Fibroblast of the aortic adventitia (primary cell): Measurements from ENCODE around the gene MEGF11. TPM values are rescaled to one million over a fixed set of nuclear protein-coding genes. Genes with fewer than 3 reads are reported as not detected.

Experiments
- DNase-seq: peaks from one replicate; pipeline ENCODE4 v3.0.0-alpha.2; 2010; ENCODE audit warnings: low read depth
- H3K4me3 ChIP-seq: 2 replicates; pipeline ENCODE4 v1.5.1; 2011; ENCODE audit warnings: low read depth, mild to moderate bottlenecking, control low read depth, low read length, moderate library complexity
- total RNA-seq: library from RNA; depleted of rRNA; stranded (reverse); fragments of >200 nt; gene quantifications from 2 replicates; pipeline ENCODE4 v1.2.3, GENCODE V29; 2012; ENCODE audit warnings: low replicate concordance
- TF ChIP-seq, protein P1 (sequence below): IDR thresholded peaks from 2 replicates; pipeline ENCODE4 v1.5.1; 2011; ENCODE audit warnings: mild to moderate bottlenecking, low read length, control low read depth, inconsistent platforms; ENCODE audit not compliant: insufficient read depth

Gene MEGF11
- total RNA-seq, 1 donor: 0.36 TPM

DNA sequence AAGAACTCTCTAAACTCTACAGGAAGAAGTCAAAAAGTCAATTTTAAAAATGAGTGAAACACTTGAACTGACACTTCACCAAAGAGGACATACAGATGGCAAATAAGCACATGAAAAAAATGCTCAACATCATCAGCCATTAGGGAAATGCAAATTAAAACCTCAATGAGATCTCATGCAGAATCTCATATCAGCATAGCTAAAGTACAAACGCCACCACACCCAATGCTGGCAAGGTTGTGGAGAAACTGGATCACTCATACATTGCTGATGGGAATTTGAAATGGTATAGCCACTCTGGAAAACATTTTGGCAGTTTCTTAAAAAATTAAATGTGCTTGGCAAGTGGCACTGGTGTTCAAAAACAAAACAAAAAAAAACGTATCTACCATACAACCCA lies 34.2 kb downstream of the MEGF11 start:
- no peak overlapping the region for H3K4me3 ChIP-seq
- TF ChIP-seq, protein P1, sequence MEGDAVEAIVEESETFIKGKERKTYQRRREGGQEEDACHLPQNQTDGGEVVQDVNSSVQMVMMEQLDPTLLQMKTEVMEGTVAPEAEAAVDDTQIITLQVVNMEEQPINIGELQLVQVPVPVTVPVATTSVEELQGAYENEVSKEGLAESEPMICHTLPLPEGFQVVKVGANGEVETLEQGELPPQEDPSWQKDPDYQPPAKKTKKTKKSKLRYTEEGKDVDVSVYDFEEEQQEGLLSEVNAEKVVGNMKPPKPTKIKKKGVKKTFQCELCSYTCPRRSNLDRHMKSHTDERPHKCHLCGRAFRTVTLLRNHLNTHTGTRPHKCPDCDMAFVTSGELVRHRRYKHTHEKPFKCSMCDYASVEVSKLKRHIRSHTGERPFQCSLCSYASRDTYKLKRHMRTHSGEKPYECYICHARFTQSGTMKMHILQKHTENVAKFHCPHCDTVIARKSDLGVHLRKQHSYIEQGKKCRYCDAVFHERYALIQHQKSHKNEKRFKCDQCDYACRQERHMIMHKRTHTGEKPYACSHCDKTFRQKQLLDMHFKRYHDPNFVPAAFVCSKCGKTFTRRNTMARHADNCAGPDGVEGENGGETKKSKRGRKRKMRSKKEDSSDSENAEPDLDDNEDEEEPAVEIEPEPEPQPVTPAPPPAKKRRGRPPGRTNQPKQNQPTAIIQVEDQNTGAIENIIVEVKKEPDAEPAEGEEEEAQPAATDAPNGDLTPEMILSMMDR: no peak
- no peak for DNase-seq

DNA sequence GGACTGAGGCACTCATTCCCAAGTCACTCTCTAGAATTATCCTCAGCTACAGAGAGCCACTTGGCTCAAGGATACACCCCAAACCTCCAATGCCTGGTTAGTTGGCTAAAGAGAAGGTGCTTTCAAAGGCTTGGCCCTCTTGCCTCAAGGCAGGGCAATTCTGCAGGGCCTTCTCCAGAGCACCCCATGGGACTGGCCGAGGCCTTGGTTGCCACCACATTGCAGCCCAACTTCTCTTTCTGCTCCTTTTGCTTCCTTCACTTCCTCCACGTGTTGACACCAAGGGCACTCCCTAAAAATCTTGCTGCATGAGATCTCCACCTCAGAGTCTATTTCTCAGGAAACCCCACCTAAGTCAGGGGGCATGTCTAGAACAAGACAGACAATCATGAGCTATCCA lies 36.7 kb downstream of the MEGF11 start:
- H3K4me3 ChIP-seq: no peak overlapping the region
- DNase-seq: no peak
- TF ChIP-seq, protein P1: no peak

DNA sequence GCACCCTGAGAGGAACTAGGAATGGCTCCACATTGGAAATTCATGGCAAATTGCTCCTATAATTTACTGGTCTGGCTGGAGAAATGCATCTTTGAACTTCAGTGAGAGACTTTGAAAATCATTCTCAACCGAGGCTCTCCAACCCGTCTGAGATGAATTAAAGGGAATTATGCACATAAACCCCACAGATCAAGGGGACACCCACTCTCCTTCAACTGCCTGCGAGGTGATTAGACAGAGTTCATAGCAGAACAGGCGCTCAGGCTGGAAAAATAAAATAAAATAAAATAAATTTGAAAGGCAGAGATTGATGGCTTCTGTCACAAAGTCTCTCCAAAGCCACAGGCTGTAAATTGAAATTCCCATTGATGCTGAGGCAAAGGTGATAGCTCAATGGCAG lies 37.7 kb downstream of the MEGF11 start:
- TF ChIP-seq, protein P1: no peak
- no peak overlapping the region for H3K4me3 ChIP-seq
- no peak for DNase-seq

DNA sequence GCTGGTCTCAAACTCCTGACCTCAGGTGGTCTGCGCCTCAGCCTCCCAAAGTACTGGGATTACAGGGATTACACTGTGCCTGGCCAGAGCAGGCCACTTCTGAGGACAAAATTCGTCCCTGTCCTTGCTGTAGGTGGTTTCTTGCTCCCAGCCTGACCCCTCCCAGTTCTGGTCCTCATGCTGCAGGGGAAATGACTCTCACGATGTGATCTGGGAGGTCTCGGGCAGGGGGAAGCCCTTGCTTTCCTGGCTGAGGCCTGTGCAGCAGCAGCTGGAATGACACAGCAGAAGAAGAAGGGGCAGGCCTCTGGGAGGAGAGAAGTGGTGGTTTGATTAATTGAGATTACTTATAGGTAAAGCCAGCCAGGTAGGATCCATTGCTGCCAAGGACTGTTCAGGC lies 39.3 kb downstream of the MEGF11 start:
- TF ChIP-seq, protein P1: no peak
- no peak for DNase-seq
- H3K4me3 ChIP-seq: no peak overlapping the region

DNA sequence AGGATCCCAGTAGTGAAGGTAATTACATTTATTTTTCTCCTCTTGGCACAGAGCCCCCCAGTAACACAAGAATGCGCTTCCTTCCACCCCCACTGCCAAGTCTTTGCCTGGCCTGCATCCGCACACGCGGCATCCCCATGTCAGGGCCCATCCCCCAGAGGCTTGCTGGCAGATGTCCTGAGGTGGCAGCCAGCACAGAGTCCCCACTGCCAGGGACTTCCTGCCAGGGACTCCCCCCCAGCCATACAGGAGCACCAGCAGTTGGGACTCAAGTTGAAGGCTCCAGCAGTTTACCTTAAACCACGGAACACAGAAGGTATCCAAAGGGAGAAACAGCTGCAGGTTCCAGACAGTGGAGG lies 41.0 kb downstream of the MEGF11 start:
- no peak overlapping the region for H3K4me3 ChIP-seq
- TF ChIP-seq, protein P1: no peak
- DNase-seq: no peak

DNA sequence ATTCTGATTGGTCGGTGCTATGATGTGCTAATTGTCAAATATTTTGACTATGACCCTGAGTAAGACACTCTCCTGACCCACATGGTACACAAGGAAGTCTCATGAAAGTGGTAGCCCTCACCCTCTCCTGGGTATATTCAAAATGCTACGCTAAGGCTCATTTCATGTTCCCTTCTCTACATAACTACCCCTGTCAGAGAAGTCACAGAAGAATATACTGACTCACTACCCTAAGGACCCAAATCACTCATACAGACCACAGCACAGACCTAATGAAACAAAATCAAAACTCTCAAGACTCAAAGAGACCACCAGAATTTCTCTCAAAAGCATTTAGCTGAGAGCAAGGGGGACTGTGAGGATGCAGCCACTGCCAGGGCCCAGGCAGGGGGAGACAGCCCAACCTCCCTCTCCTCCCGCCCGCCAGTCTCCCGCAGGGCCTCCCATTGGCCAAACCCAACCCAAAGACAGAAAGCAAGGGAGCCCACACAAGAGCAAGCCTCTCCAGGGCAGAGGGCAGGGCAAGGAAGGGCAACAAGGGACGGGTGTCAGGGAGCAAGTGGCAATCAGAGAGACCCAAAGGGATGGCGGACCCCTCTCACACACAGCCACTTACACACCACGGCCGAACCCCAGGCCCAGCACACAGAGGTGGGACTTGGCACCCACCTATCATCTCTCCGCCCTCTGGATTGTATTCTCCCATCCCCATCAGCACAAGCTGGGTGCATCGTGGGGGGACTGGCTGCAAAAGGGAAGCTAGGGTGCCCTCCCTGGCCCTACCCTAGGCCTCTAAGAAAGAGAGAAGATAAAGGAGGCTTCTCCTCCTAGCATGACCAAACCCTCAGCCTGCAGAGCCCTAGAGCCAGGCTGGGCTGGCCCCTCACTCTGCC lies 41.6 kb downstream of the MEGF11 start:
- DNase-seq: no peak
- TF ChIP-seq, protein P1: no peak
- no peak overlapping the region for H3K4me3 ChIP-seq
